OCI-LY7 (cell line): Measurements from ENCODE around the gene GABARAP. TPM values are rescaled to one million over a fixed set of nuclear protein-coding genes. Genes with fewer than 3 reads are reported as not detected.

Experiments
- Bru-seq: library from RNA; stranded (reverse); fragments of 400-500 nt; gene quantifications from one replicate; lab custom pipeline; 2021; lab: Mats Ljungman, UMichigan
- BruChase-seq, 2 experiments: library from RNA; stranded (reverse); fragments of 400-500 nt; gene quantifications; one replicate each; lab custom pipeline; 2021; lab: Mats Ljungman, UMichigan
- BruUV-seq: library from RNA; stranded (reverse); fragments of 400-500 nt; replicated peaks from 2 replicates; lab custom pipeline; 2021; lab: Mats Ljungman, UMichigan
- CTCF ChIA-PET: fragments of 300-600 bp; sonication (Branson Sonifier 250); formaldehyde crosslinking; loops from one replicate; lab custom pipeline; 2022; ENCODE audit warnings: antibody characterized with exemption; ENCODE audit not compliant: unreplicated experiment; lab: Charles Lee
- POLR2A ChIA-PET: fragments of 300-600 bp; sonication (Branson Sonifier 250); formaldehyde crosslinking; loops from one replicate; lab custom pipeline; 2022; ENCODE audit warnings: antibody characterized with exemption; lab: Charles Lee
- DNase-seq: peaks from one replicate; pipeline ENCODE4 v3.0.0-alpha.2; 2015; ENCODE audit warnings: low spot score
- H2AFZ ChIP-seq: fragments of 200-600 bp; sonication (generic), shearing (Covaris generic); 2 replicates; pipeline ENCODE4 v1.6.1; 2014; ENCODE audit warnings: mild to moderate bottlenecking, antibody characterized with exemption, low read length, moderate library complexity
- H3K27ac ChIP-seq: fragments of 200-600 bp; sonication (generic); 2 replicates; pipeline ENCODE4 v1.5.1; 2014; ENCODE audit warnings: mixed run types, low read depth, mild to moderate bottlenecking, moderate library complexity, low read length, inconsistent platforms; ENCODE audit not compliant: poor library complexity, severe bottlenecking
- H3K36me3 ChIP-seq: fragments of 200-600 bp; sonication (generic); 2 replicates; pipeline ENCODE4 v1.6.1; 2014; ENCODE audit warnings: mild to moderate bottlenecking, antibody characterized with exemption, low read length, moderate library complexity, mixed read lengths; ENCODE audit not compliant: insufficient read depth
- H3K4me1 ChIP-seq: fragments of 200-600 bp; sonication (generic); 2 replicates; pipeline ENCODE4 v1.5.1; 2014; ENCODE audit warnings: mild to moderate bottlenecking, low read length; ENCODE audit not compliant: insufficient read depth, poor library complexity, severe bottlenecking
- H3K4me2 ChIP-seq: fragments of 200-600 bp; sonication (generic); 2 replicates; pipeline ENCODE4 v1.6.1; 2014; ENCODE audit warnings: mild to moderate bottlenecking, low read length
- H3K4me3 ChIP-seq: fragments of 200-600 bp; sonication (generic); 2 replicates; pipeline ENCODE4 v1.5.1; 2014; ENCODE audit warnings: mild to moderate bottlenecking, low read depth, low read length; ENCODE audit not compliant: poor library complexity, severe bottlenecking
- H3K79me2 ChIP-seq: fragments of 200-600 bp; sonication (generic); 2 replicates; pipeline ENCODE4 v1.6.1; 2016; ENCODE audit warnings: low read depth, mild to moderate bottlenecking, low read length, moderate library complexity, mixed read lengths; ENCODE audit not compliant: insufficient read depth
- H3K9me2 ChIP-seq: fragments of 200-600 bp; sonication (generic); 2 replicates; pipeline ENCODE4 v1.6.1; 2016; ENCODE audit warnings: mild to moderate bottlenecking, low read length, mixed read lengths; ENCODE audit not compliant: insufficient read depth
- H3K9me3 ChIP-seq: fragments of 200-600 bp; sonication (generic); 2 replicates; pipeline ENCODE4 v1.6.1; 2014; ENCODE audit warnings: mild to moderate bottlenecking, mixed run types, low read length, mixed read lengths
- H4K20me1 ChIP-seq: fragments of 200-600 bp; sonication (generic); 2 replicates; pipeline ENCODE4 v1.6.1; 2014; ENCODE audit warnings: mild to moderate bottlenecking, antibody characterized with exemption, low read length, moderate library complexity, mixed read lengths; ENCODE audit not compliant: insufficient read depth
- EZH2phosphoT487 ChIP-seq: fragments of 200-600 bp; sonication (generic); IDR thresholded peaks from 2 replicates; pipeline ENCODE4 v1.6.1; 2018; ENCODE audit warnings: low read depth, borderline replicate concordance, mild to moderate bottlenecking, mixed run types, antibody characterized with exemption, low read length, moderate library complexity, mixed read lengths
- intact Hi-C: fragments of 100-400 bp; cut with micrococcal nuclease; formaldehyde crosslinking; loops from one replicate; pipeline ENCODE4 v1.10.0; 2022; ENCODE audit not compliant: unreplicated experiment
- long read RNA-seq: library from polyadenylated mRNA; stranded (forward); transcript quantifications from one replicate; pipeline ENCODE4 v2.0.0, GENCODE V29; 2022
- total RNA-seq, 2 experiments: library from RNA; depleted of rRNA in 1 of 2; stranded (reverse); fragments of >200 nt in 1 of 2; shearing (Covaris generic) in 1 of 2; gene quantifications; 2 replicates each; pipeline ENCODE4 v1.2.3, GENCODE V29; 2014 to 2022
- TF ChIP-seq, protein P1 (sequence below): fragments of 200-600 bp; sonication (generic); conservative IDR thresholded peaks from 2 replicates; pipeline ENCODE4 v1.5.1; 2014; ENCODE audit warnings: mild to moderate bottlenecking, antibody characterized with exemption, low read length, moderate library complexity, mixed read lengths

Gene GABARAP
- total RNA-seq (2014; rRNA removed; shearing (Covaris generic)) (106 and 128 TPM in 2 replicates), total RNA-seq (2022) (199 and 207 TPM in 2 replicates), Bru-seq, nascent RNA (percentile 65 among the genes with signal in this experiment), BruChase-seq, experiment 1, labeled RNA remaining after a 6-hour chase (percentile 88 among the genes with signal in this experiment), BruChase-seq, experiment 2, labeled RNA remaining after a 2-hour chase (percentile 73 among the genes with signal in this experiment)
- long read RNA-seq, transcript GABARAP-201 (4 exons, 1,634 nt), result major isoform, 151 of 157 reads
- long read RNA-seq, partial matches to known transcripts, result 0 of 157 reads
- long read RNA-seq, other reads (novel, unspliced or antisense), result 5 of 157 reads

DNA sequence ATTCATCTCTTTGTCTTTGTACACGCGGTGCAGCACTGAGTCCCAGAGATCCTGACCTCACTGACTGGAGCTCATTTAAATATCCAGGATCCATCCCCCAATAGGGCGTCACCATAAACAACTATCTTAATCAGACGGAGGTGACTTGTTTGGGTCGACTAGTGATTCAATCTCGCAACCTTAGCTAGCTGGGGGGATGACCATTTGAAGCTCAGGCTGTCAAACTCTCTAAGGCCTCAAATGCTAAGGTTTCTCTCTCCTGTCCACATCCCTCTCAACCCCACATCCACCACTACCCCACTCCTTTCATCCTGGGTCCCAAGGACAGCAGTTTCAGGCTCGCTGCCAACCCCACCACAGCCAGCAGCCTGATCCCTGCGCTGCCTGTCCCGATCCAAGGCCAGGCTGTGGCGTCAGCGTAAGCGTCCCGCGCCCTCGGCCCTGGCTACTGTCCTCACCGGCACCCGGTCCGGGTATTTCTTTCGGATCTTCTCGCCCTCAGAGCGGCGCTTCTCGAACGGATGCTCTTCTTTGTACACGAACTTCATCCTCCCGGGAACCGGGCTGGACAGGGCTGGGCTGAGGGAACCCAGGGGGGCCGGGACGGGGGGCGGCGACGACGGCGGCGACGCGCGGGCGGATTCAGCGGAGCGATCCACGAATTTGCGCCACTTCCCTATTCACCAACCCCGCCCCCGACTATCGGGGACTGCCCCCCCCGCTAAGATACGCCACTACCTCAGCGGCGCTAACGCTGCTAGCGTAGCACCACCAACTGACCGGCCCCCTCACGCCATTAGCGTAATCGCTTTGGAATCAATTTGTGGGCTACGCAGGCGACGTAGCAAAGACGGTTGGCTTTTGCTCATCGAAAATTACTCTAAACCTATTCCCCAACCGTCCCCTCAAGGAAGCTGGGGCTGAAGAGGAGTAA, at the start of gene GABARAP:
GABARAP (minus strand) TSS at position 667 of the 934 bp plus-strand sequence; CDS start at position 548, 119 bp downstream.
- H3K36me3 ChIP-seq, result peaks cover 59% of the 10 kb centered on the region
- TF ChIP-seq, protein P1, sequence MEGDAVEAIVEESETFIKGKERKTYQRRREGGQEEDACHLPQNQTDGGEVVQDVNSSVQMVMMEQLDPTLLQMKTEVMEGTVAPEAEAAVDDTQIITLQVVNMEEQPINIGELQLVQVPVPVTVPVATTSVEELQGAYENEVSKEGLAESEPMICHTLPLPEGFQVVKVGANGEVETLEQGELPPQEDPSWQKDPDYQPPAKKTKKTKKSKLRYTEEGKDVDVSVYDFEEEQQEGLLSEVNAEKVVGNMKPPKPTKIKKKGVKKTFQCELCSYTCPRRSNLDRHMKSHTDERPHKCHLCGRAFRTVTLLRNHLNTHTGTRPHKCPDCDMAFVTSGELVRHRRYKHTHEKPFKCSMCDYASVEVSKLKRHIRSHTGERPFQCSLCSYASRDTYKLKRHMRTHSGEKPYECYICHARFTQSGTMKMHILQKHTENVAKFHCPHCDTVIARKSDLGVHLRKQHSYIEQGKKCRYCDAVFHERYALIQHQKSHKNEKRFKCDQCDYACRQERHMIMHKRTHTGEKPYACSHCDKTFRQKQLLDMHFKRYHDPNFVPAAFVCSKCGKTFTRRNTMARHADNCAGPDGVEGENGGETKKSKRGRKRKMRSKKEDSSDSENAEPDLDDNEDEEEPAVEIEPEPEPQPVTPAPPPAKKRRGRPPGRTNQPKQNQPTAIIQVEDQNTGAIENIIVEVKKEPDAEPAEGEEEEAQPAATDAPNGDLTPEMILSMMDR, result no peak
- no peak for TF ChIP-seq EZH2phosphoT487
- ChIA-PET CTCF (interaction anchor here (0.6 kb wide), 1 partner anchor 242 kb away, joined by 4 read pairs; the partner anchor contains the start of gene POLR2A), POLR2A (interaction anchor here (0.7 to 1.3 kb wide), 4 partner anchors 9 to 23 kb away, joined by 3 to 7 read pairs (median 4); partner anchors contain the start of genes ACADVL and DLG4)
- H3K27ac ChIP-seq, result peak within 1 kb of the TSS; percentile 72
- no peaks in the 10 kb centered on the region for H3K9me3 ChIP-seq
- H3K4me2 ChIP-seq, result peak within 1 kb of the TSS; percentile 93
- H3K4me3 ChIP-seq, result peak within 1 kb of the TSS; percentile 86
- 0 out of 2 replicates have a peak, but pooled peaks cover 5% of the 10 kb centered on the region for H4K20me1 ChIP-seq
- intact Hi-C loops, result loop anchor here (5.0 kb wide), 1 partner anchor 330 kb away; no protein-coding TSS in a partner anchor
- H3K9me2 ChIP-seq, result no peaks in the 10 kb centered on the region
- no TSS peak for BruUV-seq
- H2AFZ ChIP-seq, result peak within 1 kb of the TSS; percentile 42; the same call in 1 of the 2 replicates
- peak; percentile 94 for DNase-seq
- peaks cover 37% of the 10 kb centered on the region for H3K4me1 ChIP-seq
- H3K79me2 ChIP-seq, result peaks cover 31% of the 10 kb centered on the region

DNA sequence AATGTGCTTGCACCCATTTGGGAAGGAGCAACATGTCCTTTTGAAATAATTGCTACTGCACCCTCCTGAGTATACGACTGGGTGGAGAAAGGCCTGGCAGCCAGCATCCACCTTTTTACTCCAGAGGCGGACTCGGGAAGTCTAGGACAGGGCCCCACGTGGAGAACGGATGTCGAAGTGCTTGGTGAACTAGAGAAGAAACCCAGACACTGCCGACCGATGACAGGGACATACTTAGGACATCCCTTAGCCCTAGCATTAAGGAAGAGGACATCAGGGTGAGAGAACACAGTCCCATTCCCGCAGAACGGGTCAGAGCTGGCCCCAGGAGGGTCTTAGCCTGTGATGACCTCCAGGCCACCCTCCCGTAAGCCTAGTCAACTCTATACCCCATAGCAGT, 48.4 kb upstream of the GABARAP start:
- ChIA-PET CTCF (no interaction called here), POLR2A (interaction anchor here (1.0 kb wide), 1 partner anchor 270 kb away, joined by 3 read pairs; no protein-coding TSS in a partner anchor)
- no peak overlapping the region for H3K4me2 ChIP-seq
- no peaks in the 10 kb centered on the region for H4K20me1 ChIP-seq
- BruUV-seq, result no TSS peak
- H3K27ac ChIP-seq, result no peak overlapping the region
- no peak overlapping the region for H3K4me3 ChIP-seq
- no peak overlapping the region for H2AFZ ChIP-seq
- H3K36me3 ChIP-seq, result no peaks in the 10 kb centered on the region
- intact Hi-C loops, result no loop called here
- no peaks in the 10 kb centered on the region for H3K9me2 ChIP-seq
- H3K4me1 ChIP-seq, result peaks cover 34% of the 10 kb centered on the region
- no peak for TF ChIP-seq EZH2phosphoT487
- TF ChIP-seq, protein P1, result no peak
- H3K9me3 ChIP-seq, result no peaks in the 10 kb centered on the region
- no peaks in the 10 kb centered on the region for H3K79me2 ChIP-seq
- no peak for DNase-seq
